Muscle of leg (tissue), 11 donors: ENCODE measurements around the gene DRC3. TPM values are rescaled to one million over a fixed set of nuclear protein-coding genes. Genes with fewer than 3 reads are reported as not detected.
A peak's percentile ranks its signal among the peaks of the same experiment; 100 is the strongest.
"Not testable (repeated sequence)": the region's sequence is repeated elsewhere in the genome, so short reads cannot be mapped to it uniquely, and the experiment has no call there.

Experiments used
- DNase-seq: peaks from one replicate; pipeline ENCODE4 v3.0.0; 2013
- H3K27ac ChIP-seq: one replicate; pipeline ENCODE4 v1.5.1; 2013; ENCODE audit warnings: mild to moderate bottlenecking, low read length, control low read depth
- H3K27me3 ChIP-seq: one replicate; pipeline ENCODE4 v1.6.1; 2013; ENCODE audit warnings: low read length; ENCODE audit not compliant: control insufficient read depth, insufficient read depth
- H3K36me3 ChIP-seq: one replicate; pipeline ENCODE4 v1.6.1; 2013; ENCODE audit warnings: low read length; ENCODE audit not compliant: control insufficient read depth, insufficient read depth
- H3K4me1 ChIP-seq: one replicate; pipeline ENCODE4 v1.6.1; 2013; ENCODE audit warnings: low read length; ENCODE audit not compliant: control insufficient read depth, insufficient read depth
- H3K4me3 ChIP-seq: one replicate; pipeline ENCODE4 v1.5.1; 2013; ENCODE audit warnings: low read length, control low read depth
- H3K9me3 ChIP-seq: replicated peaks from 2 replicates; pipeline ENCODE4 v1.6.1; 2013; ENCODE audit warnings: low read depth, low read length; ENCODE audit not compliant: control insufficient read depth
- WGBS: methylation state at CpG from one replicate; pipeline ENCODE4 v1.1.5; 2013; ENCODE audit warnings: missing lambda C conversion rate; ENCODE audit not compliant: insufficient coverage; 5-methylcytosine and 5-hydroxymethylcytosine counted together
- polyA plus RNA-seq, 8 donors: library from polyadenylated mRNA; unstranded; fragments of 120-200 nt; gene quantifications; one replicate each; pipeline versions ENCODE4 v1.2.1 to v1.2.3, GENCODE V29; 2013; ENCODE audit warnings: inconsistent platforms in 1 of 8, low replicate concordance in 1 of 8; ENCODE audit not compliant: insufficient read length in 8 of 8, insufficient read depth in 1 of 8
- total RNA-seq: library from RNA; stranded (reverse); fragments of 120-200 nt; gene quantifications from one replicate; pipeline ENCODE4 v1.2.4, GENCODE V29; 2013

The DRC3 gene
- total and polyA plus RNA-seq, 9 donors: 1.6 to 6.9 (median 4.8) TPM

DNA sequence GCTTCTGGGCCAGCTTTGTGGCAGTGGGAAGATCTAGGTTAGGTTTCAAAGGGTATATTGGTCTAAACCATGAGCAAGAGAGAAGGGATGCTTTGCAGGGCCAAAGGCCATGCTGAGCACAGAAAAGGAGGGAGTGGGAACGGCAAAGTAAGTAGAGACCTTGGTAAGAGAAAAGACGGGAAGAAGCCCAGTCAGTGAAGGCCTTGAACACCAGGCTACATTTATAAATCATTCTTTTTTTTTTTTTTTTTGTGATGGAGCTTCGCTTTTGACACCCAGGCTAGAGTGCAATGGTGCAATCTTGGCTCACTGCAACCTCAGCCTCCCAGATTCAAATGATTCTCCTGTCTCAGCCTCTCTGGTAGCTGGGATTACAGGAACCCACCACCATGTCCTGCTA is 18.6 kb upstream of the DRC3 start:
- DNase-seq: no peak
- H3K27me3 ChIP-seq: no peaks in the 10 kb centered on the region
- WGBS: no CpG with 5 or more reads among the region's 3 CpGs
- H3K4me1 ChIP-seq: peaks cover 10% of the 10 kb centered on the region
- no peaks in the 10 kb centered on the region for H3K36me3 ChIP-seq
- H3K27ac ChIP-seq: no peak overlapping the region
- no peak overlapping the region for H3K4me3 ChIP-seq
- no peaks in the 10 kb centered on the region for H3K9me3 ChIP-seq

DNA sequence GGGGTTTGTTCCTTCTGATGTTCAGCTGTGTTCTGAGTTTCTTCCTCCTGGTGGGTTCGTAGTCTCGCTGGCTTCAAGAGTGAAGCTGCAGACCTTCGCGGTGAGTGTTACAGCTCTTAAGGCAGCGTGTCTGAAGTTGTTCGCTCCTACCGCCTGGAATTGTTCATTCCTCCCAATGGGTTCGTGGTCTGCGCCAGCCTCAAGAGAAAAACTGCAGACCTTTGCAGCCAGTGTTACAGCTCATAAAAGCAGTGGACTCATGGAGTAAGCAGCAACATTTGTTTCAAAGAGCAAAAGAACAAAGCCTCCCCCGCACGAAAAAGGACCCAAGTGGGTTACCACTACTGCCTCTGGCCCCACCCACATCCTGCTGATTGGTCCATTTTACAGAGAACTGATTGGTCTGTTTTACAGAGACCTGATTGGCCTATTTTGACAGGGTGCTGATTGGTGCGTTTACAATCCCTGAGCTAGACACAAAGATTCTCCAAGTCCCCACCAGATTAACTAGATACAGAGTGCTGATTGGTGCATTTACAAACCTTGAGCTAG is 16.8 kb upstream of the DRC3 start:
- not testable (repeated sequence) for DNase-seq, H3K27me3 ChIP-seq, H3K27ac ChIP-seq, H3K4me3 ChIP-seq, H3K36me3 ChIP-seq, H3K9me3 ChIP-seq
- H3K4me1 ChIP-seq: peaks cover 18% of the 10 kb centered on the region
- 97% methylated on average over 7 of the region's 12 CpGs for whole genome bisulfite sequencing

DNA sequence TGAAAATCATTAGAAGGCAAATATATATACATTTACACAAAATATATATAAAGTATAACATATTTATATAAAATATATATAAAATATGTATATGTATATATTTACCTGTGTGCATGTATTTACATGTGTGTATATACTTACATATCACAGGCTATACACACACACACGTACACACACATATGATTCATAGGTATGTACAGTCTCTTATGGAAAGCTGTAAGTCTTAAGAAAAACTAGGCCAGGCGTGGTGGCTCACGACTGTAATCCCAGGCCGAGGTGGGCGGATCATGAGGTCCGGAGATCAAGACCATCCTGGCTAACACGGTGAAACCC is 15.1 kb upstream of the DRC3 start:
- Histone ChIP-seq H3K27me3 (no peaks in the 10 kb centered on the region), H3K4me3 (no peak overlapping the region), H3K27ac (no peak overlapping the region), H3K36me3 (no peaks in the 10 kb centered on the region), H3K4me1 (peaks cover 18% of the 10 kb centered on the region), H3K9me3 (no peaks in the 10 kb centered on the region)
- no CpG with 5 or more reads among the region's 7 CpGs for WGBS
- no peak for DNase-seq

DNA sequence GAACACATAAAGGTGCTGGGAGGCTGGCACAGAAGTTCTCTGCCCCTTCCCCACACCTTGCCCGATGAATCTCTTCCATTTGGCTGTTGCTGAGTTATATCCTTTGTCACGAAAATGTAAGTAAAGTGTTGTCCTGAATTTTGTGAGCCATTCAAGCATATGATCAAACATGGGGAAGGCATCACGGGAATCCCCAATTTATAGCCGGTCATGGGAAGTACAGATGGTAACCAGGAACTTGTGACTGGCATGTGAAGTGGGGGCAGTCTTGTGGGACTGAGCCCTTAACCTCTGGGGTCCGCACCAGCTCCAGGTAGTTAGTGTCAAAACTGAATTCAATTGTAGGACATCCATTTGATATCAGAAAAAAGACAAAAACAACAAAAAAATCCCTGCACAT is 13.7 kb upstream of the DRC3 start:
- no peaks in the 10 kb centered on the region for H3K9me3 ChIP-seq
- DNase-seq: no peak
- no peak overlapping the region for H3K4me3 ChIP-seq
- WGBS: 53% methylated on average over 3 of the region's 5 CpGs
- H3K27me3 ChIP-seq: no peaks in the 10 kb centered on the region
- H3K36me3 ChIP-seq: no peaks in the 10 kb centered on the region
- peaks cover 18% of the 10 kb centered on the region for H3K4me1 ChIP-seq
- H3K27ac ChIP-seq: peak overlapping the region; percentile 80

DNA sequence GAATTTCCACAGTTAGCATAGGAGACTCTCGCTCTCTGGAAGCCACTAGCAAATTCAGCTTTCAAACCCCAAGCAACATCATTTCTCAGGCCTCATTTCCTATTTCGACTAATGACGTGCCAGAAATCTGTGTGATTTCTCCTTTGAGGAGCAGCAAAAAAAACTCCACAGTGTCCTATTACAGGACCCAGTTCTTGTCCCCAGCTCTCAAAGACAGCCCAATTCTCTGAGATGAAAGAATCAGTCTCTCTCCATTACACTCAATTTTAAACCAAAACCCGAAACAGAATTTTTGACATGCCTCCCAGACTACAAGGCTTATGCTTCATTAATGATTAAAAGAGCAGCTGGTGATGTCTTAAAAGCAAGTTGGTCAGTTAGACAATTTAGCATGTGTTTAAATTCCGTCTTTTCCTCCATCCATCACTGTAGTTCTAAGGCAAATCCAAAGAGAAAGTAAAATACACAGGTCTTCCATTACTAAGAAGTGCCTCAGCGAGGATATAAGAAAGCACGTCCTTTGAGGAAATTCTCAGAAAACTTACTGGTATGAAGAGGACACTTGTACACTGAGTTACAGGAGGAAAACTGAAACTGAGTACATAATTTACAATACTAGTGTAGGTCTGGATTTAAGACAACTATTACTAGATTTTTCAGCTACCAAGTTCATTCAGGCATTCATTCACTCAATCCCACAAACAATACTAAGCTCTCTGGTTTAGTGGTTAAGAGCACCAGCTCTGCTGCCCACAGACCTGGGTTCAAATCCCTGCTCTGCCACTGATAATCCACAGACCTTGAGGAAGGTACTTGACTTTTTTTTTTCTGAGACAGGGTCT is 12.9 kb upstream of the DRC3 start:
- Histone ChIP-seq H3K36me3 (no peaks in the 10 kb centered on the region), H3K27me3 (no peaks in the 10 kb centered on the region), H3K4me3 (peak overlapping the region; percentile 25), H3K27ac (peak overlapping the region; percentile 80), H3K4me1 (peaks cover 18% of the 10 kb centered on the region), H3K9me3 (no peaks in the 10 kb centered on the region)
- WGBS: 7% methylated on average over 3 of the region's 7 CpGs
- DNase-seq: peak; percentile 82

DNA sequence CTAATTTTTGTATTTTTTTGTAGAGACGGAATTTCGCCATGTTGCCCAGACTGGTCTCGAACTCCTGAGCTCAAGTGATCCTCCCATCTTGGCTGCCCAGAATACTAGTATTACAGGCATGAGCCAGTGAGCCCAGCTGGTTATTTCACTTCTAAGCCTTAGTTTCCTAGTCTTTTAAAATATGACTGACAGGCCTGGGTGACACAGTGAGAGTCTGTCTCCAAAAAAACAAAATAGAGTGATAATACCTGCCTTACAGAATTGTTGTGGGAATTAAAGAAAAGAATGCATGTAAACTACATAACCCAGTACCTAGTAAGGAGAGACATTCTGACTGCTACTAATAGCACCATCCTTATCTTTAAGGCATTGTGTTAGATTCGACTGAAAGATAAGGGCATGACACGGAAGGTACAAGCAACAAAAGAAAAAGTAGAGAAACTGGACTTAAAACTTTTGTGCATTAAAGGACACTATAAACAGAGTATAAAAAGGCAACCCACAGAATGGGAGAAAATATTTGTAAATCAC is 12.1 kb upstream of the DRC3 start:
- Histone ChIP-seq H3K27me3 (no peaks in the 10 kb centered on the region), H3K36me3 (no peaks in the 10 kb centered on the region), H3K4me3 (no peak overlapping the region), H3K4me1 (peaks cover 18% of the 10 kb centered on the region), H3K9me3 (no peaks in the 10 kb centered on the region), H3K27ac (no peak overlapping the region)
- no peak for DNase-seq
- WGBS: 87% methylated on average over 3 of the region's 5 CpGs

DNA sequence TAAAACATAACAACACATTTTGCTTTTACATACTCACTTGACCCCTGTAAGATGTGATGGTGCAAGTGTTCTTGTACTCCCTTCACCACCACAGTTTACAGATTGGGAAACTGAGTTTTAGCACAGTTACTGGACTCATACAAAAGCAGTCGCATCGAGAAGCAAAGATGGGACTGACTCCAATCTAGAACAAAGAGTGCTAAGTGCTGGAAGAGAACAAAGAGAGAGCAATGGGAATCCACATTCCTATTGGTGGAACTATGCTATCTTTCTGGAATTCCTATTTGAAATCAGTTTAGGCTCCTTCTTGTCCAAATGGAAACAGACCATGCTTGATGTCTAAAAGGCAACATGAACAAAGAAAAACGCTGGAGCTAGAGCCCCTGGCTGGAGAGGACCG is 9.6 kb upstream of the DRC3 start:
- no peaks in the 10 kb centered on the region for H3K36me3 ChIP-seq
- H3K27ac ChIP-seq: no peak overlapping the region
- WGBS: no CpG with 5 or more reads among the region's 4 CpGs
- no peak overlapping the region for H3K4me3 ChIP-seq
- no peaks in the 10 kb centered on the region for H3K9me3 ChIP-seq
- peaks cover 15% of the 10 kb centered on the region for H3K4me1 ChIP-seq
- no peaks in the 10 kb centered on the region for H3K27me3 ChIP-seq
- DNase-seq: no peak

DNA sequence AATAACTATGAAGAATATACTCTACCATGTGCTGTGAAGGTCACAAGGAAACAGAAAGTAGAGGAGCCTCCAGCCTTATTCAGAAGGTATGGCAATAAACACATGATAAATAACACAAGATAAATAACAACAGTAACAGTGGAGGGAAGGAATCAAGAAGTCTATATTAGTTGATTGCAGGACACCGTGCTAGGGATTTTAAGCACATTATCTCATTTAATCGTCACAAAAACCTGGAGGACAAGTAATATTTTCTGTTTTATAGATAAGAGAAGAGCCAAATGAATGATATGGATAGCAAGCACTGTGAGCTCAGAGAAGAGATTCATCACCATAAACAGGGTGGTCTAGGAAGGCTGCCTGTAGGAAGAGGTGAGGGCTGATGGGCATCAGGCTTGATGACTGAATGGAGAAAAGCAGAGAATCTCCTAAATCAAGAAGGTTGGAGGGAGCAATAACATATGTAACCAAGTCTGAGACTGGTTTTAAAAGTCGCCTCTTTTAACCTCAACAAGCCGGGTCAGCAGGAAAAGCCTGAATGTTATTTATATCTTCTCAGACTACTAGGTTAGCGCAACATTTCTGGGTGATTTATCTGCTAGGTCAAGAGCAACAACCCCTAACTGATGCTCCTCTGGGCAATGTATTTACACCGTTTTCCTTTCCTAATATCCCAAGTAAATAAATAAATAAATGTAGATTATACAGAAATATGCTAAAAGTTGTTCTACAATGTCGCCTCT is 8.8 kb upstream of the DRC3 start:
- no peak for DNase-seq
- Histone ChIP-seq H3K27me3 (no peaks in the 10 kb centered on the region), H3K36me3 (no peaks in the 10 kb centered on the region), H3K4me1 (peaks cover 9% of the 10 kb centered on the region), H3K9me3 (no peaks in the 10 kb centered on the region), H3K4me3 (no peak overlapping the region), H3K27ac (no peak overlapping the region)
- WGBS: no CpG with 5 or more reads among the region's 7 CpGs

DNA sequence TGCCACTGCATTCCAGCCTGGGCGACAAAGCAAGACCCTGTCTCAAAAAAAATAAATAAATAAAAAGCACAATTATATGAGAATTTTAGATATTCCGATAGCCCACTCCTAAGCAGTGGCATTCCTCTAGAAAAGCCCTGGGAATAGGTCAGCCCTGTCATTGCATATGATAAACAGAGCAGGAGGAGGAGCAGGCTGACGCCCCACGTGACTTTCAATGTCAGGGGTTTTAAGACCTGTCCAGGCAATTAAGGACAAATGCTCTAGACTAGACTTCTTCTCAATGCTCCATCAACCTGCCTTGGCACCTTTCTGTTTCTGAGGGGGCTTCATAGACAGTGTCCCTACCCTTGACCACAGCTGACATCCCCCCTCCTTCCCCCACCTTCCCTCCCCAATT is 8.0 kb upstream of the DRC3 start:
- Histone ChIP-seq H3K4me1 (peaks cover 3% of the 10 kb centered on the region), H3K4me3 (no peak overlapping the region), H3K27ac (no peak overlapping the region), H3K27me3 (no peaks in the 10 kb centered on the region), H3K9me3 (no peaks in the 10 kb centered on the region), H3K36me3 (no peaks in the 10 kb centered on the region)
- WGBS: 49% methylated on average over 2 of the region's 4 CpGs
- no peak for DNase-seq

DNA sequence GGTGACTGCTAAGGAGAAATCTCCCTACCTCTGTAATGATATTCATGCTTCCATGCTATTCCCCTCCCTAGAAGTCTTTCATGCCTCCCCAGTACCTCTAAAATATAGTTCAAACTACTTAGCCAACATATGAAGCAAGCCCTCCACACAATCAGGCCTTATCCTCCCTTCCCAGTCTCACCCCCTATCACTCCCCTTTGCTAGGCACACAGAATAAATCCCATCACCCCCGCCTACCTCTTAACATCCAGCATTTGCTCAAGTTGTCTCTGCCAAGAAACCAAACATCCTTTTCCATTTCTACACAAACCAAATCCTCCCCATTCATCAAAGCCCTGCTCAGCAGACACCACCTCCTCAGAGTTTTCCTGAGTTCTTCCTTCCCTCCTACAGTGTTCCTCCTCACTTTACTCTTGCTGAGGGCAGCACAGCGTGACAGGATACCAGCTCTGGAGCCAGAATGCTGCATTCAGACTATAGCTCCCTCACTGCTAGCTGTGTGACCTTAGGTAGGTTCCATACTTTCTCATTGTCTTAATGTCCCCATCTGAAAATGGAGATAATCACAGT is 7.4 kb upstream of the DRC3 start:
- no peaks in the 10 kb centered on the region for H3K9me3 ChIP-seq
- H3K4me1 ChIP-seq: peaks cover under 1% of the 10 kb centered on the region

More for the DNA sequence above, 7.4 kb upstream of the DRC3 start:
- Histone ChIP-seq H3K4me3 (no peak overlapping the region), H3K27ac (no peak overlapping the region), H3K36me3 (no peaks in the 10 kb centered on the region), H3K27me3 (no peaks in the 10 kb centered on the region)
- WGBS: 80% methylated on average over 2 of the region's 2 CpGs
- DNase-seq: no peak
